Parathyroid adenoma (tissue), 2 donors: ENCODE data around the gene CDNF.

Source experiments
- H2AFZ ChIP-seq: fragments of 300-600 bp; sonication (generic); one replicate; pipeline ENCODE4 v1.7.0; 2017; ENCODE audit warnings: antibody characterized with exemption, mild to moderate bottlenecking
- H3K27ac ChIP-seq: fragments of 300-600 bp; sonication (generic); one replicate; pipeline ENCODE4 v1.7.0; 2017
- H3K27me3 ChIP-seq: fragments of 300-600 bp; sonication (generic); one replicate; pipeline ENCODE4 v1.7.0; 2017; ENCODE audit warnings: low read length; ENCODE audit not compliant: control insufficient read depth, insufficient read depth
- H3K36me3 ChIP-seq: fragments of 300-600 bp; sonication (generic); one replicate; pipeline ENCODE4 v1.7.0; 2017; ENCODE audit warnings: low read length; ENCODE audit not compliant: control insufficient read depth, insufficient read depth
- H3K4me1 ChIP-seq: fragments of 300-600 bp; sonication (generic); one replicate; pipeline ENCODE4 v1.7.0; 2017; ENCODE audit warnings: control low read depth
- H3K4me2 ChIP-seq: fragments of 300-600 bp; sonication (generic); one replicate; pipeline ENCODE4 v1.7.0; 2017; ENCODE audit warnings: low read length
- H3K4me3 ChIP-seq: fragments of 300-600 bp; sonication (generic); one replicate; pipeline ENCODE4 v1.7.0; 2017; ENCODE audit warnings: low read depth, low read length
- H3K79me2 ChIP-seq: fragments of 300-600 bp; sonication (generic); one replicate; pipeline ENCODE4 v1.7.0; 2017; ENCODE audit warnings: control low read depth
- H3K9ac ChIP-seq: fragments of 300-600 bp; sonication (generic); one replicate; pipeline ENCODE4 v1.7.0; 2017; ENCODE audit warnings: mild to moderate bottlenecking
- H3K9me3 ChIP-seq: fragments of 300-600 bp; sonication (generic); one replicate; pipeline ENCODE4 v1.7.0; 2017; ENCODE audit warnings: low read length; ENCODE audit not compliant: control insufficient read depth
- CTCF ChIP-seq: fragments of 300-600 bp; sonication (generic); IDR thresholded peaks from one replicate; pipeline ENCODE4 v1.7.0; 2017; ENCODE audit warnings: antibody characterized with exemption, mild to moderate bottlenecking
- donor health status: primary hyperparathyroidism.

Gene CDNF

GRCh38 chr10:14840178-14840577 is 2.3 kb upstream of the CDNF start:
- H3K9ac ChIP-seq: no peak overlapping the region
- H3K9me3 ChIP-seq: no peaks in the 10 kb centered on the region
- H3K4me2 ChIP-seq: no peak overlapping the region
- H3K4me1 ChIP-seq: peaks cover 8% of the 10 kb centered on the region
- H3K27me3 ChIP-seq: no peaks in the 10 kb centered on the region
- no peak overlapping the region for H3K4me3 ChIP-seq
- H2AFZ ChIP-seq: no peak overlapping the region
- H3K36me3 ChIP-seq: no peaks in the 10 kb centered on the region
- peaks cover 13% of the 10 kb centered on the region for H3K79me2 ChIP-seq
- H3K27ac ChIP-seq: no peak overlapping the region
- TF ChIP-seq CTCF: no peak

GRCh38 chr10:14839305-14839695 is 1.5 kb upstream of the CDNF start:
- Histone ChIP-seq H3K4me2 (peak overlapping the region; percentile 86), H3K9me3 (no peaks in the 10 kb centered on the region), H3K27ac (no peak overlapping the region), H3K9ac (no peak overlapping the region), H3K36me3 (no peaks in the 10 kb centered on the region), H3K79me2 (peaks cover 13% of the 10 kb centered on the region), H2AFZ (no peak overlapping the region), H3K4me1 (peaks cover 14% of the 10 kb centered on the region), H3K4me3 (peak overlapping the region; percentile 72), H3K27me3 (no peaks in the 10 kb centered on the region)
- TF ChIP-seq CTCF: no peak

GRCh38 chr10:14838582-14839304 is 906 bp upstream of the CDNF start:
- Histone ChIP-seq H3K79me2 (peaks cover 13% of the 10 kb centered on the region), H3K36me3 (no peaks in the 10 kb centered on the region), H3K9me3 (no peaks in the 10 kb centered on the region), H3K4me3 (peak overlapping the region; percentile 72), H3K27ac (peak overlapping the region; percentile 96), H3K4me2 (peak overlapping the region; percentile 86), H3K4me1 (peaks cover 15% of the 10 kb centered on the region), H3K27me3 (no peaks in the 10 kb centered on the region), H3K9ac (peak overlapping the region; percentile 84), H2AFZ (peak overlapping the region; percentile 96)
- TF ChIP-seq CTCF: no peak

GRCh38 chr10:14837003-14837756 is 657 bp downstream of the CDNF start:
- Histone ChIP-seq H3K27ac (peak overlapping the region; percentile 96), H3K36me3 (no peaks in the 10 kb centered on the region), H3K9me3 (no peaks in the 10 kb centered on the region), H3K9ac (peak overlapping the region; percentile 74), H3K79me2 (peaks cover 11% of the 10 kb centered on the region), H2AFZ (peak overlapping the region; percentile 94), H3K4me1 (peaks cover 15% of the 10 kb centered on the region), H3K4me2 (peak overlapping the region; percentile 71), H3K27me3 (no peaks in the 10 kb centered on the region), H3K4me3 (peak overlapping the region; percentile 72)
- no peak for TF ChIP-seq CTCF
